PC-3 (cell line): ENCODE data around the gene RPN1. TPM values are rescaled to one million over a fixed set of nuclear protein-coding genes. Genes with fewer than 3 reads are reported as not detected.

Source experiments
- ATAC-seq: fragments of 200-7000 bp; cut with Tn5 transposase; 2 replicates; pipeline ENCODE4 v1.9.1; 2020; ENCODE audit warnings: mild to moderate bottlenecking, moderate library complexity
- BruUV-seq: library from RNA; stranded (reverse); fragments of 400-500 nt; replicated peaks from 2 replicates; lab custom pipeline; 2021; lab: Mats Ljungman, UMichigan
- CTCF ChIA-PET: fragments of 300-600 bp; sonication (Branson Sonifier 250); formaldehyde crosslinking; loops from one replicate; lab custom pipeline; 2022; ENCODE audit warnings: antibody characterized with exemption; lab: Charles Lee
- POLR2A ChIA-PET: fragments of 300-600 bp; sonication (Branson Sonifier 250); formaldehyde crosslinking; loops from one replicate; lab custom pipeline; 2022; ENCODE audit warnings: antibody characterized with exemption; ENCODE audit not compliant: unreplicated experiment; lab: Charles Lee
- DNase-seq: peaks from one replicate; pipeline ENCODE4 v3.0.0-alpha.2; 2015
- H2AFZ ChIP-seq: fragments of 300-600 bp; sonication (generic); 2 replicates; pipeline ENCODE4 v1.6.0; 2016; ENCODE audit warnings: antibody characterized with exemption, low read length
- H3F3A ChIP-seq: fragments of 300-600 bp; sonication (generic); one replicate; pipeline ENCODE4 v1.6.0; 2017; ENCODE audit warnings: antibody characterized with exemption, low read length, control low read depth, mild to moderate bottlenecking; ENCODE audit not compliant: unreplicated experiment
- H3K27ac ChIP-seq: fragments of 300-600 bp; sonication (generic); 2 replicates; pipeline ENCODE4 v1.5.1; 2016; ENCODE audit warnings: mild to moderate bottlenecking, low read length
- H3K27me3 ChIP-seq: fragments of 300-600 bp; sonication (generic); 2 replicates; pipeline ENCODE4 v1.6.1; 2016; ENCODE audit warnings: low read length, mixed read lengths
- H3K36me3 ChIP-seq: fragments of 300-600 bp; sonication (generic); 2 replicates; pipeline ENCODE4 v1.6.1; 2016; ENCODE audit warnings: low read depth, mixed run types, low read length, mixed read lengths
- H3K4me1 ChIP-seq: fragments of 300-600 bp; sonication (generic); 2 replicates; pipeline ENCODE4 v1.5.1; 2016; ENCODE audit warnings: low read length; ENCODE audit not compliant: insufficient read depth
- H3K4me2 ChIP-seq: fragments of 300-600 bp; sonication (generic); 2 replicates; pipeline ENCODE4 v1.6.0; 2016; ENCODE audit warnings: low read length
- H3K4me3 ChIP-seq: fragments of 300-600 bp; sonication (generic); 2 replicates; pipeline ENCODE4 v1.5.1; 2016; ENCODE audit warnings: mild to moderate bottlenecking, low read length, mixed read lengths
- H3K79me2 ChIP-seq: fragments of 300-600 bp; sonication (generic); 2 replicates; pipeline ENCODE4 v1.6.1; 2017; ENCODE audit warnings: low read length, mixed read lengths
- H3K9ac ChIP-seq: fragments of 300-600 bp; sonication (generic); 2 replicates; pipeline ENCODE4 v1.6.0; 2016; ENCODE audit warnings: mild to moderate bottlenecking, low read length
- H3K9me2 ChIP-seq: fragments of 300-600 bp; sonication (generic); replicated peaks from 2 replicates; pipeline ENCODE4 v1.6.1; 2016; ENCODE audit warnings: mixed run types, low read length, mixed read lengths
- H3K9me3 ChIP-seq: fragments of 300-600 bp; sonication (generic); 2 replicates; pipeline ENCODE4 v1.6.1; 2016; ENCODE audit warnings: low read length, mixed read lengths
- H4K20me1 ChIP-seq: fragments of 300-600 bp; sonication (generic); 2 replicates; pipeline ENCODE4 v1.6.1; 2016; ENCODE audit warnings: low read length, mixed read lengths
- EZH2 ChIP-seq: fragments of 300-600 bp; sonication (generic); IDR thresholded peaks from one replicate; pipeline ENCODE4 v1.6.1; 2017; ENCODE audit warnings: antibody characterized with exemption, mild to moderate bottlenecking, low read length; ENCODE audit not compliant: unreplicated experiment
- EZH2phosphoT487 ChIP-seq: fragments of 300-600 bp; sonication (generic); IDR thresholded peaks from 2 replicates; pipeline ENCODE4 v1.6.1; 2018; ENCODE audit warnings: mild to moderate bottlenecking, antibody characterized with exemption, low read length, borderline replicate concordance
- intact Hi-C: fragments of 100-400 bp; cut with micrococcal nuclease; formaldehyde crosslinking; loops from 2 replicates; pipeline ENCODE4 v1.9.0; 2023
- total RNA-seq: library from RNA; depleted of rRNA; stranded (reverse); fragments of >200 nt; gene quantifications from 2 replicates; pipeline ENCODE4 v1.2.3, GENCODE V29; 2014
- TF ChIP-seq, protein P1 (sequence below): fragments of 300-600 bp; sonication (generic); conservative IDR thresholded peaks from 2 replicates; pipeline ENCODE4 v1.5.1; 2017; ENCODE audit warnings: antibody characterized with exemption, low read depth, mild to moderate bottlenecking, low read length

RPN1 gene
- total RNA-seq, 1 experiment from 2014 or later: 262 TPM

DNA sequence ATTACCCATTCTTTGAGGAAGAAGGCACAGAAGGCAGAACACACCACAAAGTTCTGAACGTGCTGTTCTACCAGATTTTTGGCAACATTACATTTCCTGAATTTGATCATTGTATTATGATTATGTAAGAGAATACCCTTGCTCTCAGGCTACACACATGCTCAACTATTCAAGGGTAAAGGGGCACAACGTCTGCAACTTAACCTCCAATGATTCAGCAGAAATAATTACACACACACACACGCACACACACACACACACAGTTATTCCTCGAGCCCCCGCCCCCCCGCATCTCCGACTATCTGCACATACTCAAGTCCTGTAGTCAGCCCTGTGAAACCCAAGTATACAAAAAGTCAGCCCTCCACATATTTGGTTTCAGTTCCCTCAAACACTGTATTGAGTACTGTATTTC, 26.8 kb downstream of the RPN1 start:
- no peaks in the 10 kb centered on the region for H4K20me1 ChIP-seq
- BruUV-seq: no TSS peak
- H3K27ac ChIP-seq: no peak overlapping the region
- no peaks in the 10 kb centered on the region for H3F3A ChIP-seq
- no peaks in the 10 kb centered on the region for H3K9me3 ChIP-seq
- H3K27me3 ChIP-seq: no peaks in the 10 kb centered on the region
- no peaks in the 10 kb centered on the region for H3K9me2 ChIP-seq
- DNase-seq: no peak
- no peak overlapping the region for H3K9ac ChIP-seq
- no peak overlapping the region for H3K4me2 ChIP-seq
- CTCF ChIA-PET: no interaction called here
- no peaks in the 10 kb centered on the region for H3K79me2 ChIP-seq
- no peak overlapping the region for H2AFZ ChIP-seq
- no peak overlapping the region for H3K4me3 ChIP-seq
- intact Hi-C loops: no loop called here
- H3K36me3 ChIP-seq: peaks cover 48% of the 10 kb centered on the region
- TF ChIP-seq EZH2: no peak
- no peak for TF ChIP-seq EZH2phosphoT487
- TF ChIP-seq, protein P1, sequence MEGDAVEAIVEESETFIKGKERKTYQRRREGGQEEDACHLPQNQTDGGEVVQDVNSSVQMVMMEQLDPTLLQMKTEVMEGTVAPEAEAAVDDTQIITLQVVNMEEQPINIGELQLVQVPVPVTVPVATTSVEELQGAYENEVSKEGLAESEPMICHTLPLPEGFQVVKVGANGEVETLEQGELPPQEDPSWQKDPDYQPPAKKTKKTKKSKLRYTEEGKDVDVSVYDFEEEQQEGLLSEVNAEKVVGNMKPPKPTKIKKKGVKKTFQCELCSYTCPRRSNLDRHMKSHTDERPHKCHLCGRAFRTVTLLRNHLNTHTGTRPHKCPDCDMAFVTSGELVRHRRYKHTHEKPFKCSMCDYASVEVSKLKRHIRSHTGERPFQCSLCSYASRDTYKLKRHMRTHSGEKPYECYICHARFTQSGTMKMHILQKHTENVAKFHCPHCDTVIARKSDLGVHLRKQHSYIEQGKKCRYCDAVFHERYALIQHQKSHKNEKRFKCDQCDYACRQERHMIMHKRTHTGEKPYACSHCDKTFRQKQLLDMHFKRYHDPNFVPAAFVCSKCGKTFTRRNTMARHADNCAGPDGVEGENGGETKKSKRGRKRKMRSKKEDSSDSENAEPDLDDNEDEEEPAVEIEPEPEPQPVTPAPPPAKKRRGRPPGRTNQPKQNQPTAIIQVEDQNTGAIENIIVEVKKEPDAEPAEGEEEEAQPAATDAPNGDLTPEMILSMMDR: no peak
- POLR2A ChIA-PET: no interaction called here
- no peak for ATAC-seq
- H3K4me1 ChIP-seq: no peaks in the 10 kb centered on the region

GRCh38 chr3:128621931-128622330, 28.7 kb downstream of the RPN1 start:
- Histone ChIP-seq H3K4me3 (no peak overlapping the region), H3K4me1 (no peaks in the 10 kb centered on the region), H2AFZ (no peak overlapping the region), H3K27me3 (no peaks in the 10 kb centered on the region), H3F3A (no peaks in the 10 kb centered on the region), H3K36me3 (peaks cover 65% of the 10 kb centered on the region), H3K9me2 (no peaks in the 10 kb centered on the region), H4K20me1 (no peaks in the 10 kb centered on the region), H3K9me3 (no peaks in the 10 kb centered on the region), H3K79me2 (no peaks in the 10 kb centered on the region), H3K27ac (no peak overlapping the region), H3K4me2 (no peak overlapping the region), H3K9ac (no peak overlapping the region)
- ChIA-PET CTCF (no interaction called here), POLR2A (no interaction called here)
- no peak for DNase-seq
- no peak for TF ChIP-seq EZH2
- TF ChIP-seq EZH2phosphoT487: no peak
- TF ChIP-seq, protein P1: no peak
- intact Hi-C loops: no loop called here
- ATAC-seq: no peak
- BruUV-seq: no TSS peak

DNA sequence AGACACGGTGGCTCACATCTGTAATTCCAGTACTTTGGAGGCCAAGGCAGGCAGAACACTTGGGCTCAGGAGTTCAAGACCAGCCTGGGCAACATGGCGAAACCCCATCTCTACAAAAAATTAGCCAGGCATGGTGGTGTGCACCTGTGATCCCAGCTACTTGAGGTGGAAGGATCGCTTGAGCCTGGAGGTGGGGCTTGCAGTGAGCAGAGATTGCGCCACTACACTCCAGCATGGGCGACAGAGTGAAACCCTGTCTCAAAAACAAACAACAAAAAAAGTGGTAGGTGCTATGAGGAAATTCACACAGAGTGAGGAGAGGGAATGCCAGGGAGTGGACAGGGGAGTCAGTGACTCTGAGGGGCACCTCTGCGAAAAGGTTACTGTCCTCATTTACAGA, 29.4 kb downstream of the RPN1 start:
- intact Hi-C loops: no loop called here
- BruUV-seq: no TSS peak
- no peak for DNase-seq
- Histone ChIP-seq H3K79me2 (no peaks in the 10 kb centered on the region), H3K4me1 (no peaks in the 10 kb centered on the region), H3K27ac (no peak overlapping the region), H3K4me2 (no peak overlapping the region), H3K36me3 (peaks cover 59% of the 10 kb centered on the region), H4K20me1 (no peaks in the 10 kb centered on the region), H3K4me3 (no peak overlapping the region), H3K9me2 (no peaks in the 10 kb centered on the region), H2AFZ (no peak overlapping the region), H3F3A (no peaks in the 10 kb centered on the region), H3K9ac (no peak overlapping the region), H3K27me3 (no peaks in the 10 kb centered on the region), H3K9me3 (no peaks in the 10 kb centered on the region)
- CTCF ChIA-PET: no interaction called here
- TF ChIP-seq EZH2 (no peak), EZH2phosphoT487 (no peak)
- TF ChIP-seq, protein P1: no peak
- POLR2A ChIA-PET: no interaction called here
- no peak for ATAC-seq
